Heart right ventricle (tissue), 16 donors: Measurements from ENCODE around the gene GRIN2A. TPM values are rescaled to one million over a fixed set of nuclear protein-coding genes. Genes with fewer than 3 reads are reported as not detected.
A peak's percentile ranks its signal among the peaks of the same experiment; 100 is the strongest.

ENCODE experiments used
- ATAC-seq, 8 donors: fragments of 200-7000 bp; cut with Tn5 transposase; one replicate each; pipeline ENCODE4 v1.9.1; 2020; ENCODE audit warnings: mild to moderate bottlenecking in 8 of 8, moderate library complexity in 8 of 8, moderate number of reproducible peaks in 1 of 8
- DNase-seq, 2 donors: peaks; one replicate each; pipeline ENCODE4 v3.0.0-alpha.2; 2020
- H3K27ac ChIP-seq, 10 donors: fragments of 200-600 bp; sonication (generic) in 2 of 10; one replicate each; pipeline versions ENCODE4 v1.5.0 to v1.8.0; 2020 to 2022; ENCODE audit warnings: mild to moderate bottlenecking in 3 of 10
- H3K27me3 ChIP-seq, 7 donors: fragments of 200-600 bp; one replicate each; pipeline ENCODE4 v1.8.0; 2021 to 2022; ENCODE audit warnings: mild to moderate bottlenecking in 2 of 7
- H3K36me3 ChIP-seq, 9 donors: fragments of 200-600 bp; sonication (generic) in 1 of 9; one replicate each; pipeline versions ENCODE4 v1.5.0 to v1.8.0; 2020 to 2022; ENCODE audit warnings: mild to moderate bottlenecking in 2 of 9
- H3K4me1 ChIP-seq, 9 donors: fragments of 200-600 bp; sonication (generic) in 1 of 9; one replicate each; pipeline versions ENCODE4 v1.5.0 to v1.8.0; 2020 to 2022; ENCODE audit warnings: mild to moderate bottlenecking in 4 of 9
- H3K4me3 ChIP-seq, 10 donors: fragments of 200-600 bp; sonication (generic) in 2 of 10; one replicate each; pipeline versions ENCODE4 v1.5.0 to v1.8.0; 2020 to 2022; ENCODE audit warnings: mild to moderate bottlenecking in 7 of 10, moderate library complexity in 2 of 10
- H3K9me3 ChIP-seq, 11 donors: fragments of 200-600 bp in 10 of 11; sonication (generic) in 2 of 11; one replicate each; pipeline versions ENCODE4 v1.5.0 to v1.8.0; 2013 to 2022; ENCODE audit warnings: mild to moderate bottlenecking in 2 of 11, control low read depth in 1 of 11, moderate library complexity in 1 of 11
- CTCF ChIP-seq, 9 donors: fragments of 200-600 bp; sonication (generic) in 2 of 9; IDR thresholded peaks; one replicate each; pipeline versions ENCODE4 v1.5.0 to v1.8.0; 2021 to 2022; ENCODE audit warnings: antibody characterized with exemption in 9 of 9, mild to moderate bottlenecking in 5 of 9, moderate library complexity in 1 of 9
- WGBS, 2 donors: extraction: QIAGEN DNeasy Blood & Tissue Kit; methylation state at CpG; one replicate each; pipeline ENCODE4 v1.1.7; 2013; ENCODE audit warnings: inconsistent platforms in 1 of 2; 5-methylcytosine and 5-hydroxymethylcytosine counted together
- intact Hi-C, 10 donors: fragments of 100-400 bp; cut with DNase I; formaldehyde crosslinking; loops; one replicate each; pipeline versions ENCODE4 v1.11.1 to v1.14.2; 2022
- polyA plus RNA-seq, 2 donors: library from polyadenylated mRNA; stranded (reverse); fragments of 200-250 nt; gene quantifications; one replicate each; pipeline ENCODE4 v1.2.3, GENCODE V29; 2013
- total RNA-seq, 10 donors: library from RNA; stranded (reverse); fragmentation: NEBNext Ultra II Directional in 3 of 10; extraction: Animal tissue kit (Norgen Biotek cat#: 25700) in 3 of 10; gene quantifications; one replicate each; pipeline versions ENCODE4 v1.2.1 to v1.2.4, GENCODE V29; 2021 to 2023
- donor health status: Arrhythmogenic right ventricular cardiomyopathy.
- donor health status: ischemic (EF 13 %, LVEDD 7.1; RV severe dilation, severe dysfunction).
- donor health status: healthy with polysubstance abuse.
- donor health status: DM: no; HTN: yes; CAD: no.
- donor health status: DM: no; HTN: no; CAD: no.
- donor health status: ischemic (EF 25% LVEDD 6.9; RV normal size, moderate dysfunction).
- donor health status: ischemic (EF 25% LVEDD 5.7; RV mildly dilated, moderate dysfunction).
- donor health status: healthy.
- donor health status: DM: yes; HTN: yes; CAD: no.
- donor health status: Ischemic cardiomyopathy.
- donor health status: ischemic (EF 35%, LVEDD 5.7; RV mildly dilated, moderate dysfunction).
- donor health status: nonischemic (EF 11% LVEDD 7.7; RV severe dilation, severe dysfunction).
- donor health status: DM: yes; HTN: yes; CAD: no.
- donor health status: PGD.
- donor health status: ischemic (EF 29% LVEDD 5.4; RV normal size, mild dysfunction).
- donor health status: nonischemic (EF 23%, LVEDD 6.1; RV moderate dilation, normal function).

The GRIN2A gene
- total and polyA plus RNA-seq, 12 donors, result 0.01 to 11.7 (median 4.7) TPM

- H3K9me3 ChIP-seq, result no peaks in the 10 kb centered on the region
- no peak for ATAC-seq
- H3K36me3 ChIP-seq, result no peaks in the 10 kb centered on the region
- no peaks in the 10 kb centered on the region for H3K4me1 ChIP-seq
- 93 to 95% methylated on average over 3 of the region's 3 CpGs for whole genome bisulfite sequencing, 2 donors
- H3K27me3 ChIP-seq, result peaks cover 0 to 22% (median 9%) of the 10 kb centered on the region in 7 donors
- DNase-seq, result no peak
- intact Hi-C loops, result no loop called here
- no peak for TF ChIP-seq CTCF (IDR thresholded peaks at IDR 0.05)
- H3K27ac ChIP-seq, result no peak overlapping the region
- no peak overlapping the region for H3K4me3 ChIP-seq
Observed at GRCh38 chr16:10015397-10015796, 166.8 kb downstream of the GRIN2A start.

DNA sequence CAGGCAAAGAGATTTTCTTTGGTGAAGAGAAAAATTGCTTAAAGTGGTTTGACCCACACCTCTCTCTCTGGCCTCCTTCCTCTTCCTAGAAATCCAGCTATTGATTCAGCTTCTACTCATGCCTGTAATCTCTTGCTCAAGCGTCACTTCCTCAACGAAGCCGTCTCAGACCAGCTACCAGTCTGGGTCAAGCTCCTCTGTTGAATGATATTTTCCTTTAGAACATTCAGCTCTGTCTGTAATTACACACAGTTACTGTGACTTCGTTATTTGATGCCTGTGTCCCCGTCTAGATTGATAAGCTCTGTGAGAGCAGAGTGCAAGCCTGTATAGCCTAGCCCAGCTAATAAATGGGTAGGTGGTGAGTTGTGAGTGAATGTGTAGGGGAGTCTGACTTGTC is 168.5 kb downstream of the GRIN2A start:
- 39 to 43% methylated on average over 5 of the region's 5 CpGs for WGBS, 2 donors
- no peak overlapping the region for H3K27ac ChIP-seq
- H3K27me3 ChIP-seq, result peaks cover 0 to 16% (median 7%) of the 10 kb centered on the region in 7 donors
- DNase-seq (no peak), ATAC-seq (no peak)
- H3K4me1 ChIP-seq, result no peaks in the 10 kb centered on the region
- intact Hi-C loops, result no loop called here
- no peak overlapping the region for H3K4me3 ChIP-seq
- TF ChIP-seq CTCF (IDR thresholded peaks at IDR 0.05), result no peak
- H3K36me3 ChIP-seq, result no peaks in the 10 kb centered on the region
- no peaks in the 10 kb centered on the region for H3K9me3 ChIP-seq

- H3K27me3 ChIP-seq, result peaks cover 0 to 14% (median 4%) of the 10 kb centered on the region in 7 donors
- H3K4me3 ChIP-seq, result no peak overlapping the region
- H3K36me3 ChIP-seq, result no peaks in the 10 kb centered on the region
- intact Hi-C loops, result no loop called here
- no peak overlapping the region for H3K27ac ChIP-seq
- H3K4me1 ChIP-seq, result no peaks in the 10 kb centered on the region
- ATAC-seq (peak in 1 of 8 donors; percentile 62), DNase-seq (no peak)
- H3K9me3 ChIP-seq, result no peaks in the 10 kb centered on the region
- WGBS, 2 donors, result 68 to 70% methylated on average over 4 of the region's 4 CpGs
- peak in 3 of 9 donors; percentile 14 to 39 (median 16) for TF ChIP-seq CTCF (IDR thresholded peaks at IDR 0.05)
Observed at GRCh38 chr16:10013364-10013763, 168.9 kb downstream of the GRIN2A start.

- 72 to 73% methylated on average over 6 of the region's 6 CpGs for WGBS, 2 donors
- Histone ChIP-seq H3K4me1 (no peaks in the 10 kb centered on the region), H3K9me3 (peaks cover 0 to 18% (median under 1%) of the 10 kb centered on the region in 11 donors), H3K4me3 (no peak overlapping the region), H3K36me3 (no peaks in the 10 kb centered on the region), H3K27ac (no peak overlapping the region), H3K27me3 (peaks cover 0 to 12% (median 3%) of the 10 kb centered on the region in 7 donors)
- TF ChIP-seq CTCF (IDR thresholded peaks at IDR 0.05), result no peak
- intact Hi-C loops, result no loop called here
- DNase-seq (no peak), ATAC-seq (no peak)
Observed at GRCh38 chr16:10009684-10010083, 172.5 kb downstream of the GRIN2A start.
